HCEC 1CT (cell line): ENCODE data around the gene GUCA1A.
"Not testable (repeated sequence)": the region's sequence is repeated elsewhere in the genome, so short reads cannot be mapped to it uniquely, and the experiment has no call there.

ENCODE experiments used
- DNase-seq: peaks from one replicate; pipeline ENCODE4 v3.0.0-alpha.2; 2017

Gene GUCA1A

GRCh38 chr6:42148058-42148457 is 25.1 kb upstream of the GUCA1A start:
- no peak for DNase-seq

DNA sequence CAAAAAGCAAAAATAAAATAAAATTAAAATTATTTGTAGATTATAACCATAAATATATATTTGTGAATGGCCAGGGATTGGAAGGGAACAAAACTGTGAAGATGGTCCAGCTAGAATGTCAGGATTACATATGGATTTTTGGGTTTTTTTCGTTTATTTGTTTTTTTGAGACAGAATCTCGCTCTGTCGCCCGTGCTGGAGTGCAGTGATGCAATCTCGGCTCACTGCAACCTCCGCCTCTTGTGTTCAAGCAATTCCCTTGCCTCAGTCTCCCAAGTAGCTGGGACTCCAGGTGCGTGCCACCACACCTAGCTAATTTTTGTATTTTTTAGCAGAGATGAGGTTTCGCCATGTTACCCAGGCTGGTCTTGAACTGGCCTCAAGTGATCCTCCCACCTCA is 22.9 kb upstream of the GUCA1A start:
- no peak for DNase-seq

DNA sequence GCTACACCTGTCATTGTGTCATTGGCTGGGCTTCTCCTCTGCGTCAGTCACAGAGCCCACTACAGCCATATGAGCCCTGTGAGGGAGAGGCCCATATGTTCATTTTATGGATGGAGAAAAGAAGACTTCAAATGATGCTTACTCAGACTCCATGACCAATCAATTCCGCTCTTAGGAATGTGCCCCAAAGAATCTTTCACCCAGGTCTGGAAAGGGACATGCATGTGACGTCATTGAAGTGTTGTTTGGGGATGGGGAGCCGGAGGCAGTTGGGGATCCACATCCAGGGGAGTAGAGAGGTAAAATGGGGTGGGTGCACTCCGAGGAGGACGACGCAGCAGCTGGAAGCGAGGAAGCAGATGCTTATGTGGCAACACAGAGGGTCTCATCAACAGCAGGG is 21.1 kb upstream of the GUCA1A start:
- no peak for DNase-seq

- DNase-seq: not testable (repeated sequence)
Measured at GRCh38 chr6:42152528-42153213, 20.5 kb upstream of the GUCA1A start.

- no peak for DNase-seq
Measured at GRCh38 chr6:42153921-42154320, 19.2 kb upstream of the GUCA1A start.

DNA sequence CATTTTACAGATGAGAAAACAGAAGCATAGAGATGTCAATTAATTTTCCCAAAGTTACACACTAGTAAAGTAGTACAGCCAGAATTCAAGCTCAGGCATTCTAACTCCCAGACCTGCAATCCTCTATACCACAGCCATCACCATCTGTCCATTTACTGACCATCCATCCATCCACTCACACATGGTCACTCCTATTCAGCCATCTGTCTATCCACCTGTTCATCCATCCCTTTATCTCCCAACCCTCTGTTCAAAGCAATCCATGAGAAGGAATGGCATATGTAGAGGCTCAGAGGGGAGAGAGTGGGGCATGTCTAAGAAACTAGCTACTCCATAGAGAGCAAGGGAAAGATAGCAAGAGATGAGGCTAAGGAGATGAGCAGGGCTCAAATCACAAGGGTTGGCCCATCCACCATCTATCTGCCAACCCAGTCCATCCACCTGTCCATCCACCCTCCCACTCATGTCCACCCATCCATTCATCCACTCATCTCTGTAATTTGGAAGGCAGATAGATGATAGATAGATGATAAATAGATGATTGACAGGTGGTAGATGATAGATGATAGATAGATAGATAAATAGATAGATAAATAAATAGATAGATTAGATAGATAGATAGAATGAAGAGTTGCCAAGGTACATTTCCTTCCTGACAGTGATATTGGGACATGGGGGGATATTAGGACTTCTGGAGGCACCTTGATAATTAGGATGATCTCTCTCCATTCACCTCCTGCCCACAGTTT is 18.5 kb upstream of the GUCA1A start:
- no peak for DNase-seq

GRCh38 chr6:42155293-42155692 is 17.9 kb upstream of the GUCA1A start:
- DNase-seq: no peak

DNA sequence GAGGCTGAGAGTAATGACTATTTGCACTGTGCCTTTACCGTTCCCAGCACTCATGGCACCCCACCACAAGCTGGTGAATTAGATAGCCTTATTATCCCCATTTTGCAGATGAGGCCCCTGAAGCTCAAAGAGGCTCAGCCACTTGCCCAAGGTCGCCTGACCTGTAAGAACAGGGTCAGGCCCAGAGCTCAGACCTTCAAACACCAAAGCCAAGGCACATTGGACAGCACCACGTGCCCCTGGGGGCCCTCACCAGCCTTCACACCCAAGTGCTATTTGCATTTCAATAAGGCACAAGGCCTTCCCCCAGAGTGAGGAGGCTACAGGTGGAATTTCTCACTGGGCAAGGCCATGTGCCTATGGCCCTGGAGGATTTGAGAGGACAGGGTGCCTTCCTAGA is 16.5 kb upstream of the GUCA1A start:
- DNase-seq: no peak

DNA sequence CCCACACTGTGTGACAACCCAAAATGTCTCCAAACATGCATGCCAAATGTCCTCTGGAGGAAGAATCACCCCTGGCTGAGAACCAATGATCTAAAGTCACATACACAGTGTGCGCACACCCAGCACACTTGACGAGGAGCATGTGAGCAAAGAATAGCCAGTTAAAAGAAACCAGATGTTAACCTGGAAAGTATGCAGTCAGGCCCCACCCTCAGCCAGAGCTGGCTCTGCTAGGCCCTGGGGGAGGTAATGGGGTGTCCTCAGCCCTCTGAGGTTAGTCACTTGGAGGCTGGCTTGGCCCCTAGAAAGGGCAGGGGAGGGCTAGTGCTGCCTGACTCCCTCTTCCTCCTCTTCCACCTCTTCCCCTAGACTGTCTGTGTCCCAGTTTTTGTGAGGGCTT is 15.2 kb upstream of the GUCA1A start:
- DNase-seq: no peak

GRCh38 chr6:42158631-42159030 is 14.5 kb upstream of the GUCA1A start:
- DNase-seq: no peak

DNA sequence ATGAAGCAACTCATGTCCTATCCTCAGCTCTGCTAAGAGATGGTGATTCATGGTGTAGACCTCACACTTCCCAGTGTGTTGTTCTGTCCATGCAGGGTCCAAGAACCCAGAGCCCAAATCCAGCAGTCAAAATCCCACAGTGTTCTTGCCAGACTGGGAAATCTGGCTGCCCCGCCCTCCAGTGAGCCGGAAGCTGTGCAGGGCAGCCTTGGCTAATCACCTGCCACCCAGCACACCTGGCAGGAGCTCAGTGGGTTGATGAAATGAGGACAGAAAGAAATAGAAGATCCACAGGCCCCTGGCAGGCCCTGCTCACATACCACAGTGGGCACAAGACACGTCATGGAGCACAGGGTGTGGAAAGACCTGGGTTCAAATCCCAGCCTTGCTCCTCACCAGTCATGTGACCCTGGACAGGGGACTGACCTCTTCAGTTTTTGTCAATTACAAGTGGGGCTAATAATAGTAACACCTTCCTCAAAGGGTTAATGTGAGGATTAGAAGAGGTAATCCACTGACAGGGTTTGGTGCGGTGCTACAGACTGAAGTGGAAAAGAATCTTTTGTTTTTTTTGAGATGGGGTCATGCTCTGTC is 13.6 kb upstream of the GUCA1A start:
- no peak for DNase-seq

DNA sequence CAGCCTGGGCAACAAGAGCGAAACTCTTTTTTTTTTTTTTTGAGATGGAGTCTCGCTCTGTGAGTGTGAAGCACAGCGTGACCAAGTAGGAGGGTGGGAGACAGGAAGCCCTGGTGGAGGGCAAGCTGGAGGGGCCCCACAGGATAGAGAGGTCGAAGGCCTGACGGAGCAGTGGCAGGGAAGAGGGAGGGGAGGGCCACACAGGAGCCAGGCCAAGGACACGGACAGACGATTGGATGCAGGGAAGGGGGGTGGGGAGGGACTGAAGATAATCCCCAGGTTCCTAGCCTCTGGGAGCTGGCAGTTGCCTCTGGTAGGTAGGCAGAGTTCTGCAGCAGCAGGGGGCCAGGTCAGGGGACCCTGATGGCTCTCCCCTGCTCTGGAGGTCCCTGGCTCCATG is 10.8 kb upstream of the GUCA1A start:
- DNase-seq: no peak

GRCh38 chr6:42162812-42163211 is 10.4 kb upstream of the GUCA1A start:
- no peak for DNase-seq

DNA sequence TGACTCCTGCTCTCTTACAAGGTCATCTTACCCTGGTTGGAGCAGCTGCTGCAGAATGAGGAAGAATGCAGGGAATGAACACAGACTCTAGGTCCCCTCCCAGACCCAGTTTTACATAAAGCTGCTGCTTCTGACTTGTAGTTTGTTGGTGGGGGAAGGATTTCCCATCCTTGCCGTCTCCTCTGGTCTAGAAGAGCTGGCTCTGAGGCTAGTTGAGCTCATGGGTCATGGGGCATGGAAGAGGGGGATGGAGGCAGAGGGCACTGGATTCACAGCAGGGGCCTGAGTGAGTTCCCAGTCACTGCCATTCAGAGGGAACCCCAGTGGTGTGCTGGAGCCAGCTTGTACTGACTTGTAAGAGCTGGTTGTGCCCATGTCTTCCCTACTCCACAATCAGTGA is 9.2 kb upstream of the GUCA1A start:
- DNase-seq: no peak

- no peak for DNase-seq
Measured at GRCh38 chr6:42165016-42165415, 8.1 kb upstream of the GUCA1A start.

DNA sequence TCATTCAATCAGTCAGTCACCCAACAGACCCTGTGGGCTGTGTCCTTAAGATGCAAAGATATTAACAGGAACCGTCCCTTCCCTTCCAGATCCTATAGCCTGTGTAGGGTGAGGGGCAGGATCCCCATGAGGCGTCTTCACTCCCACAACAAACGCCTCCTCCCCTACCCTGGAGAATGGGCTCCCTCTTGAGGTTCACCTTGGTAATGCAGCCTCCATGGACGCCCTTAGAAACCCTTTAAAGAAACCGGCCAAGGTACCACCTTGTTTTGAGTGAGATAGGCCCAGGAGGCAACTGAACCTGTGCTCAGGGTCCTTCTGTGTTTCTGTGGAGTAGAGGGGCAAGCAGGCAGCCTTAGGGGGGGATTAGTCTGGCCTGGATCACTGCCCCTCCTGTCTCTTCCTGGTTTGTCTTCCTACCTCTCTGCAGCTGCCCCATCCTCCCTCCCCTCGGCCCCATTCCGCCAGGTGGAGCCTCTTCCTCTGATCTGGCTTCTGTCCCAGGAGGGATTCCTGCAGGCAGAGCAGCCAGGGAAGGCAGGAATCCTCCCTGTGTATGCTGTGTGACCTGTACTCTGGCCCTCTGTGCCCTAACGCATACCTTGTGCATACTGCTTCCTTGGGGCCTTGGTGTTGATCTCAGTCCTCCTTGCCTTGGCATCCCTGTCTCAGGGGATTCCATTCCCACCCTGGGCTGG is 6.6 kb upstream of the GUCA1A start:
- DNase-seq: peak; percentile 20

- DNase-seq: peak; percentile 4
Measured at GRCh38 chr6:42168650-42169049, 4.5 kb upstream of the GUCA1A start.

- not testable (repeated sequence) for DNase-seq
Measured at GRCh38 chr6:42169780-42170179, 3.4 kb upstream of the GUCA1A start.

GRCh38 chr6:42171813-42172581 is 1.2 kb upstream of the GUCA1A start:
- DNase-seq: no peak

DNA sequence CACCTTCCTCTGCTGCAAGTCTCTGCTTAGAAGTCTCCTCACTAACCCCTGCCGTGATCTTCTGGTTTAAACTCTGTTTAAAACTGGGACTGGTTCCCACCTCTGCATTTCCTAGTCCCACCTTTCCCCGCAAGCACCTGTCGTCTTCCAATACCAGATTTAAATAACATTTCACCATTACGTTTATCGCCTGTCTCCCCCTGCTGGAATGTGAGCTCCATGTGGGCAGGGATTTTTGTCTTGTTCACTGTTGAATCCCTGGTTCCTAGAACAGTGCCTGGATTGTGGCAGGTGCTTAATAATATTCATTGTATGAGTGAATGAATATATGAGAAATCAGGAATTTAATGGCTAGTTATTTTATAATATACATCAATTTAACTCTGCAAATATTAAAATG is 2.7 kb downstream of the GUCA1A start:
- DNase-seq: no peak

DNA sequence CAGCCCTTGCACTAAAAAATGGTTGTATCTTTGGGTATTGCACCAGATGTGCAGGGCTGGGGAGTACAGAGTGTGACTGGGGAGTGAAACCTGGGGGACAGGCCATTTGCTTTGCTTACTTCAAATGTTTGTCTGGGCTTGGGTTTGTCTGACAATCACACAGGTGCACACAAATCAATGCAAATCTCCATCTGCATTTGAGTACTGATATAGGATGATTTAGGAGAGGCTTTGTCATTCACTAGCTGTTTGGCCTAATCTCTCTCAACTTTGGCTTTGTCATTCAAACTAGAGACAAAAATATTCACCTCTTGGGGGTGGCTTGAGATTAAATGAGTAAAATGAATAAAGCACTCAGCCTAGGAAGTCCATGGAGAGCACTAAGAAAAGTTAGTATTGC is 3.8 kb downstream of the GUCA1A start:
- DNase-seq: no peak

- DNase-seq: no peak
Measured at GRCh38 chr6:42177514-42178364, 4.6 kb downstream of the GUCA1A start.
